Measurements from ENCODE around the gene SDR42E2.
"Not testable (repeated sequence)": the region's sequence is repeated elsewhere in the genome, so short reads cannot be mapped to it uniquely, and the experiment has no call there.

SDR42E2 gene

DNA sequence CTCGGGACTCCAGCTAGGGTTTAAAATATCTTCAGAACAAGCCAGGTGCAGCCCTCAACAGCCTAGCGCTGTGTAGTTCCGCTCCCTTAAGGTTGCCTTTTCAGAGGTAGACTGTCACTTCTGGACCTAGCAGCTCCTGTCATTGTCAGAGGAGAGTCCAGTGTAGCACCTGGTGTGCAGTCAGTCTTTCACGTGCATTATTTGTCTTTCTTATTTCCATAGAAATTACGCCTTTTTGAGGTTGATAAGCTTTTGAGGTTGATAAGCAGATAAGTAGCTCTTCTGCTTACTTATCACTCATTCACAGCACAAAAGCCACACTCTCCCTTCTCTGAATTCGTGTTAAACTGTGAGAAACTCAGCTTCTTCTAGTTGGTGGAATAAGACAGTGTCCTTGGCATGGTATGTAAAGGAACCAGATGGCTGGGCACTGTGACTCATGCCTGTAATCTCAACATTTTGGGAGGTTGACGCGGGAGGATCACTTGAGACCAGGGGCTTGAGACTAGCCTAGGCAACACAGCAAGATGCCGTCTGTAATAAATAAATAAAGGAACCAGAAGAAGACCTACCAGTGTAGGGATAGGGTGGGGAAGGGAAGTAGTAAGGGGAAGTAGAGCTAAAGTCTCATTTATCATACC lies 54.0 kb downstream of the SDR42E2 start:
- peak; percentile 67 for DNase-seq

DNA sequence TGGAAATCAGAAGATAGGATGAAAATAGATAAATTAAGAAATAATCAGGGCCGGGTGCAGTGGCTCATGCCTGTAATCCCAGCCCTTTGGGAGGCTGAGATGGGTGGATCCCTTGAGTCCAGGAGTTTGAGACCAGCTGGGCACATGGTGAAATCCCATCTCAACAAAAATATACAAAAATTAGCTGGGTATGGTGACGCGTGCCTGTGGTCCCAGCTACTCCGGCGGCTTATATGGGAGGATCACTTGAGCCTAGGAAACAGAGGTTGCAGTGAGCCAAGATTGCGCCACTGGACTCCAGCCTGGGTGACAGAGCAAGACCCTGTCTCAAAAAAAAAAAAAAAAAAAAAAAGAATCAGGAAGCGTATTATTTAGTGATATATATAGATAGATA lies 54.5 kb downstream of the SDR42E2 start:
- DNase-seq: not testable (repeated sequence)

DNA sequence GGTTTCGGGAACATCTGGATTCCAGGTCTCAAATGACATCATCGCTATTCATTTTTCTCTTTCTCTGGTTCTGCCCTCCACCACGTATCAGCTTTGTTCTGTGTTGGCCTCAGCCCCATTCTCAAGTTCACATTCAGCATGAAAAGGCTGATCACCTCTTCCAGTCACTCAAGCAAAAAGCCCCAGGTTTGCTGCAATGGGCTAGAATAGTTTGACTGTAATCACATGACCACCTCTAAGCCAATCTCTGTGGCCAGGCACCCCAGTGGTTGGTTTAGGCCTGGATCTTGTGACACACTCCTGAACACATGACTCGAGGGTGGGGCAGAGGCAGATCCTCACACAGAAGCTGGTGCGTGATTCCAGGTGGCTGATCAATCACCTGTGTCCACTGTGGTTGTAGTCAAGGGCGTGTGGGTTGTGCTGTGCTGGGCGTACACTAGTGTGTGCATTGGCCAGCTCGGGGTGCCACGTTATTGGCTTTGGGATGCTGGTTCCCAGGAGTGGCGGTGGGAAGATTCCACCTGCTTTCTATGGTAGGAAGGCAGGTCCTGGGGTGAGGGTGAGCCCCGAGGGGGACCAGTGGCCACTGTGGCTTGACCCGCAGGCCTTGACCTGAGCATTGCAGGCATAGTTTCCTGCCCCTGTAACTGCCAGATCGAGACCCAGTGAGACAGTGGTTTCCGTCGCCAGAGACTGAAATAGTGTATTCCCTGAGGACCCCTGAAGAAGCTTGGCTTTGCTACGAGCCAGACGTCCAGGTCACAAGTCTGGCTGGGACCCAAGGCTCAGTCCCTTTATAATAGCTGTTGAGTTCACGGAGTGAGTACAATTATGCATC lies 55.8 kb downstream of the SDR42E2 start:
- DNase-seq: no peak

DNA sequence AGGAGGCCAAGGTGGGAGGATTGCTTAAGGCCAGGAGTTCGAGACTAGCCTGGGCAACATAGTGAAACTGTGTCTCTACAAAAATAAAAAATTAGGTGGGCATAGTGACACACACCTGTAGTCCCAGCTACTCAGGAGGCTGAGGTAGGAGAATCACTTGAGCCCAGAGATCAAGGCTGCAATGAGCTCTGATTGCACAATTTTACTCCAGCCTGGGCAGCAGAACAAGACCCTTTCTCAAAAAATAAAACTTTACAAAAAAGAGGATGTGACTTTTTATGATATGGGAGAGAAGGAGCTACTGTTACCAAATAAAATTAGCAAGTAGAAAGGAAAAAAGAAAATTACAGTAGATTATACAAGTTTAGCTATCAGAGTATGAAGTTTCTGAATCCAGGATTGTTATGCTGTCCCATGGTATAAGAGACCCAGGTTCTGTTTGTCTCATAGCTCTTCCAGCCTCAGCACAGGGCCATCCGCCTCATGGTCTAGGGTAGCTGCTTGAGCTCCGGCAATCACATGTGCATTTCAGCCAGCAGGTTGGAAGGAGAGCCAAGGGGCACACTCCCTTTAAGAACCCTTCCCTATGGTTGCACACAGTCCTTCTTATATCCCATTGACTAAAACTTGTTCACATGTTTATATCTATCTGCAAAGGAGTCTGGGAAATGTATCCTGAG lies 57.2 kb downstream of the SDR42E2 start:
- no peak for DNase-seq

DNA sequence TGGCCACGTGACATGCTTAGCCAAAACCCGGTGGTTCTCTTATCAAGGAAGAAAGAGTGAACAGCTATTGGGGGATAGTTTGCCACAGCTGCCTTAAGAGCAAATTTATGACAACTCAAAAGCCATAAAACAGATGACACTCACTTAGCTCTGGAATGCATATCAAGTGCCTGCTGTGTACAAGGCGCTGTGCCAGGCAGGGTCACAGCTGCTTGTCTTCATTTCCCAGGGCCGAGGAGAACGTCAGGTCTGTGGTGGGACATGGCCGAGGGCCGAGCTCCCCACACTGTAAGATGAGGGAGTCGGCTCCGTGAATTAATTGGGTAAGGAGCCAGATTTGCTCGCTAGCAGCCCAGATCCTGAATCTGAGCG lies 57.7 kb downstream of the SDR42E2 start:
- peak; percentile 50 for DNase-seq

DNA sequence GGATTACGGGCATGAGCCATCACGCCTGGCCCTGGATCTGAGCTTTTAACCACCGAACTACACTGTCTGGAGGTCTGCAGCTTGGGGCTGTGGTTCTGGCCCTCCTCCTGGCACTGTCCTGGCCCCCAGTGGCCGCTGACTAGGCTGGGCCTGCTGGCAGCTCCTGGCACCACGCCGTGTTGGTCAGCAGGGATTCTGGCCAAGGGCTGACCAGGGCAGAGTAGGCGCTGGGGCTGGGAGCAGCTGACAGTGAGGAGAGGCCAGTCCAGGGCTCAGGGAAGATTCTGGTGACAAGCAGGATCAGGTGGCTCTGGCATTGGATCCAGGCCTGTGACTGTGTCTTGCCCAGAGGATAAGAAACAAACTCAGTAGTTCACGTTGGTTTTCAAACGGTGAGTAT lies 58.4 kb downstream of the SDR42E2 start:
- DNase-seq: no peak

DNA sequence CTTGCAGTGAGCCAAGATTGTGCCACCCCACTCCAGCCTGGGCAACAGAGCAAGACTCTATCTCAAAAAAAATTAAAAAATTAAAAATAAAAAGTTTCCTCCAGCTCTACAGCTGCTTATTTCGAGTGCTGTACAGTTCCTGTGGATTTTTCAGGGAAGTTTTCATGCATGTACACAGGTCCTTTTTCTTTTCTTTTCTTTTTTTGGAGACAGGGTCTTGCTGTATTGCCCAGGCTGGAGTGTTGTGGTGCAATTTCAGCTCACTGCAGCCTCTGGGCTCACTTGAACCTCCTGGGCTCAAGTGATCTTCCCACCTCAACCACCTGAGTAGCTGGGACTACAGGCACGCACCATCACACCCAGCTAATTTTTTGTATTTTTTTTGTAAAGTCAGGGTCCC lies 59.7 kb downstream of the SDR42E2 start:
- DNase-seq: no peak

DNA sequence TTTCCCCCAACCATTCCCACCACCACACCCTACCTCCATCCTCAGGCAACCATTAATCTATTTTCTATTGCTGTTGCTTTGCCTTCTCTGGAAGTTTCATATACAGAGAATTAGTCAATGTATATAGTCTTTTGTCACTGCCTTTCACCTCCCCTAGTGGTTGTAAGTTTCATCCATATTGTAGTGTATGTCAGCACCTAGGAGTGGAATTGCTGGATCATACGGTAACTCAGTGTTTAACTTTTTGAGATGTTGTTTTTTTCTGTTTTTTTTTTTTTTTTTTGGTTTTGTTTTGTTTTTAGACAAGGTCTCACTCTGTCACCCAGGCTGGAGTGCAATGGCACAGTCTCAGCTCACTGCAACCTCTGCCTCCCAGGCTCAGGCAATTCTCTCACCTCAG lies 60.7 kb downstream of the SDR42E2 start:
- DNase-seq: no peak

DNA sequence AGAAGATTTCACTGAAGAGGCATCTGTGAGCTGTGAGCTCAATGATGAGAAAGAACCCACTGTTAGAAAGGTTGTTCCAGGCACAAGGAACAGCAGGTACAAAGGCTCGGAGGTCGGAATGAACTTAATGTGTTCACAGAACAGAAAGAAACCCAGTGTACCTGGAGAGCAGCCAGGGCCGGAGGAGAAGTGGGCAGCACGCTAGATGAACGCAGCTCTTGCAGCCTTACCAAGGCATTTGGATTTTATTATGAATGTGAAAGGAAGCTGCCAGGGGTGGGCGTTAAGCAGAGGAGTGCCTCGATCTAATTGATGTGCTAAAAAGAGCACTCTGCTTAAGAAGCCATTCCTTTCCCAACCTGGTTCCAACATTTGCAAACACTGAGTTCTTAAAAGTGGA lies 62.8 kb downstream of the SDR42E2 start:
- DNase-seq: no peak

DNA sequence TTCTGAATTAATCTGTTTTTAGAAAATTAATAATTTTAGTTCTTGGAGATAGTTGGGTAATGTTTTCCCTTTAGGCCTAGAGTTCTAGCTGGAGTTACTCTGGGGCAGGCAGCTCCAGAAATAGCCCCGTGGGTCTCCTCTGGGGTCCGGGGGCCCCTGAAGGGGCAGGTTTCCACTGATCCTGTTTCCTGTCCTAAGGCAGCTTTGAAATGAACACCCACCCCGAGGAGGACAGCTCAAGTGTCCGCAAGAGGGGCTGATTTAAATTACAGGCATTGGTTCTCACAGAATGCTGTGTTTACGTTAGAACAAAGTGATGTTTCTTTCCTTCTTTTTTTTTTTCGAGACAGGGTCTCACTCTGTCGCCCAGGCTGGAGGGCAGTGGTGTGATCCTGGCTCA lies 67.6 kb downstream of the SDR42E2 start:
- DNase-seq: no peak

DNA sequence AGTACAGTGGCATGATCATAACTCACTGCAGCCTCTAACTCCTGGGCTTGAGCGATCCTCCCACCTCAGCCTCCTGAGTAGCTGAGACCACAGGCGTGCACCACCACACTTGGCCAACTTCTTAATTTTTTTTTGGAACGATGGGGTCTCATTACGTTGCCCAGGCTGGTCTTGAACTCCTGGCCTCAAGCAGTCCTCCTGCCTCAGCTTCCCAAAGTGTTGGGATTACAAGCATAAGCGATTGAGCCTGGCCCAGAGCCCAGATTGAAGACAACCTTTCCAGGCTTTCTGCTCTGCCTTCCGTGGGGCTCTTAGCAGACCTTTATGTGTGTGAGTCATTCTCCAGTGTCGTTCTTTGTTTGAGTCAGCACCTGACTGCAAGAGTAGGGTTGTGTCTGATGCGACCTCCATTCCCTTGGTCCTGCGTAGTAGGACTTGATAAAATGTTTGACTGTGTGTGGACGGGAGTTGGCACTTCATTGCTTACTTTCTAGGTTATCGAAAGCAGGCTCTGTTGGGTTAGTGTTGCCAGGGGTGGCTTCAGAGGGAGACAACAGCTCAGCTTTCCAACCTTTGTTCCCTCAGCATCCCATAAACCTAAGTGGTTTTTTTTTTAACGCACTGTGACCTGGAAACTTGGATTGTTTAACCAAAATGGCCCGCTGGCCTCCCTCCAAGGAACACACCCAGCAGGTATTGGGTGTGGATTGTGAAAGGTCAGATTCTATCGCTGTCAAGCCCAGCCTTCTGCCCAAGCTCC lies 70.2 kb downstream of the SDR42E2 start:
- DNase-seq: peak; percentile 95

DNA sequence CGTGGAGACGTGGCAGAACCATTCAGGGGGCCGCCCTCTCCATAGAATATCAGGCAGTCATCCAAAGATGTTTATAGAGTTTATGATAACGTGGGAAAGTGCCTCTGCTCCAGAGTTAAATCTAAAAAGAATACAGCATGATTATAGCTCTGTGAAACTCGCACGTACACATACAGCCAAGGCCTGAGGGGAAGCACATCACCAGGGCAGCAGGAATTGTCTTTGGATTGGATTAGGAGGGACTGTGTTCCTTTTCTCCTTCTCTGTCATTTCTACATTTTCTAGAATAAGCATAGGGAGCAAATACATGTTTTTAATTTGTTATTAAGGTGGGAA lies 70.7 kb downstream of the SDR42E2 start:
- DNase-seq: no peak

DNA sequence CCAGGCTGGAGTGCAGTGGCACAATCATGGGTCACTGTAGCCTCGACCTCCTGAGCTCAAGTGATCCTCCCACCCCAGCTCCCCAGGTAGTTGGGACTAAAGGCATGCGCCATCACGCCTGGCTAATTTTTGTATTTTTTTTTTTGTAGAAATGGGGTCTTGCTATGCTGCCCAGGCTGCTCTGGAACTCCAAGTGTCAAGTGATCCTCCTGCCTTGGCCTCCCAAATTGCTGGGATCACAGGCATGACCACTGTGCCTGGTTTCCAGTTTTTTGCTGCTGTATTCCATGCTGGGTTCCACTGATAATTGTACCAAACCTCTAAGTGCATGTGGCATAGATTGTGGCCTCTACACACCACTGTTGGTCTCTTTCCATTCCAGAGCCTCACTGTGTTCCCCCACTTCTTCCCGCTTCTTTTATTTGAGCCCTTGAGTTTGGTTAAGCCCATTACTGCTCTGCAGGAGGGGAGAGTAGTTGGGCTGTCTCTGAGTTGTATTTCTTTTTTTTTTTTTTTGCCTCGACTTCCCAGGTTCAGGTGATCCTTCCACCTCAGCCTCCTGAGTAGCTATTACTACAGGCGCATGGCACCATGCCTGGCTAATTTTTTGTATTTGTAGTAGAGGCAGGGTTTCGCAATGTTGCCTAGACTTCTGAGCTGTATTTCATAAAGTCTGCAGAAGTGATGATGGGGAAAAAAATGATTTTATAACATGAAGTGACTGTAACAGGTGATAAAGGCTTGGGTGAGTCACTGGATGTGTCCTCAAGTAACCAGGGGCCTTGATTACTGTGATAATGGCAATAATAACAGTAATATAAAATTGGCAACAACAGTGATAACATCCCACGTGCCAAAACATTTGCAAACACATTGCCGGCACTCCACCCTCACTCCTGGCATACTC lies 73.8 kb downstream of the SDR42E2 start:
- DNase-seq: no peak

DNA sequence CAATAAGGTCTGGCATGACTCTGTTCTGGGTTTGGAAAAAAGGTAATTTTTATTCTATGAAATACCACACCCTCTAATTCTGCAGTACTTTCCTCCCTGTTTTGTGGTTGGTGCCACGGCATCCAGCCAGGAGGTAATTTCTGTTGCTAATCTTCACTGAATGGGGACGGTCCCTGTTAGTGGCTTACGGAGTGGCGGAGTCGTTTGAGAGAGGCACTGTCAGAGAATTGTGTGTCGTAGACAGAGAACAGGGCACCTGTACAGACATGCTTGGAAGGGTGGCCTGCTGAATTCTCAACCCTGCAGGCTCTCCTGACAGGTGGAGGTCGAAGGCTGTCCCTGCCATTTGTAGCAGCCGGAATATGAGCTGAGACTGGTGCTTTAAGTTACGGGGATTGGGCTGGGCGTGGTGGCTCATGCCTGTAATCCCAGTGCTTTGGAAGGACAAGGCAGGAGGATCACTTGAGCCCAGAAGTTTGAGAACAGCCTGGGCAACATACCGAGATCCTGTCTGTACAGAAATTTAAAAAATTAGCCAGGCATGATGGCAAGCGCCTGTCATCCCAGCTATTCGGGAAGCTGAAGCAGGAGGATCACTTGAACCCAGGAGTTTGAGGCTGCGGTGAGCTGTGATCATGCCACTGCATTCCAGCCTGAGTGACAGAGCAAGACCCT lies 77.0 kb downstream of the SDR42E2 start:
- no peak for DNase-seq

DNA sequence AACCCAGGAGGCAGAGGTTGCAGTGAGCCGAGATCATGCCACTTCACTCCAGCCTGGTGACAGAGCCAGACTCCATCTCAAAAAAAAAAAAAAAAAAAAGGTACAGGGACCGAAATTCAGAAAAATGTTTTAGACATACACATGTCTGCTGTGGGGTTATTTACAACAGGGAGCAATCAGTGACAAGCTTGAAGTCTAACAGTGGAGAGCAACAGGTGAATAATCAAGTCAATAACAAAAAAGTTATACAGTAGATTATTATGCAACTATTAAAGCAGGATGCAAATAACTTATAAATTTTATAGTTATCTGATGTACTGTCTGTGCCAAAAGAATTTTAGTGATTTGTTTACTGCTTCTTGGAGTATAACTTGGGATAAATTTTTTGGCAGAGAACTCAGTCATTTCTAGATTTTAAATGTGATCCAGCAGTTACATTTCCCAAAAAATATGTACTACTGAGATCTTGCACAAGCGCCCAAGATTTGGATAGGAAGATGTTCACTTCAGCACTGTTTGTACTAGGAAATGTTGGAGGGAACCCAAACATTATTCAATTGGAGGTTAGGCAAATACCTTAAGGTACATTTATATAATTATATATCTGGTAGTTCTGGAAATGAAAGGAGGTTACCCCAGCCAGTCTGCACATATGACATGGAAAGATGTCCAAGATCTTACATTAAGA lies 77.9 kb downstream of the SDR42E2 start:
- DNase-seq: no peak

Measured in NCI-H2029 treated with DMSO at 0.1 percent for 48 hours (cell line).